Measurements from ENCODE around the gene RXRB. TPM values are rescaled to one million over a fixed set of nuclear protein-coding genes. Genes with fewer than 3 reads are reported as not detected.

The RXRB gene
- total and polyA plus RNA-seq, 2 donors (not counting 3 experiments of a cell fraction or from before 2014, with no cell fraction given), result 43.4 to 44.4 TPM

GRCh38 chr6:33166363-33166762 is 34.1 kb downstream of the RXRB start:
- intact Hi-C loops (cut with micrococcal nuclease) (no loop called here), dilution Hi-C loops (cut with MboI; ENCODE audit: extremely low pct_ligation_motif_present, low sequenced_read_pairs) (no loop called here)
- Histone ChIP-seq H3K9me3 (replicated peaks; ENCODE audit: control insufficient read depth, insufficient read depth, low read length) (no peaks in the 10 kb centered on the region), H3K36me3 (ENCODE audit: control insufficient read depth in 2 of 2, extremely low read depth in 1 of 2, insufficient read depth in 2 of 2, low read length in 2 of 2) (no peaks in the 10 kb centered on the region), H3K4me1 (ENCODE audit: control insufficient read depth, extremely low read depth, insufficient read depth, low read length) (no peaks in the 10 kb centered on the region), H3K27ac (ENCODE audit: insufficient read depth, low read depth, low read length) (no peak overlapping the region), H3K9me1 (replicated peaks; ENCODE audit: control insufficient read depth, extremely low read depth, insufficient read depth, low read length) (no peaks in the 10 kb centered on the region), H3K79me2 (ENCODE audit: control insufficient read depth, insufficient read depth, low read length) (no peaks in the 10 kb centered on the region), H3K9ac (replicated peaks; ENCODE audit: extremely low read depth, insufficient read depth, low read length) (no peak overlapping the region), H3K27me3 (ENCODE audit: control insufficient read depth in 2 of 2, insufficient read depth in 2 of 2, low read length in 2 of 2) (no peaks in the 10 kb centered on the region), H3K4me2 (ENCODE audit: insufficient read depth, low read length) (no peak overlapping the region), H4K20me1 (replicated peaks; ENCODE audit: control insufficient read depth, extremely low read depth, insufficient read depth, low read length) (no peaks in the 10 kb centered on the region), H3K4me3 (replicated peaks in 1 of 3; ENCODE audit: insufficient read depth in 1 of 3, low read depth in 1 of 3, low read length in 3 of 3) (no peak overlapping the region), H2AFZ (ENCODE audit: low read depth, low read length) (no peak overlapping the region)
- BruUV-seq (replicated peaks), result no TSS peak
- no peak for DNase-seq (ENCODE audit: low read depth, low spot score)
- no peak for FAIRE-seq
- ChIA-PET POLR2A (no interaction called here), CTCF (no interaction called here)
- TF ChIP-seq EZH2 (IDR thresholded peaks at IDR 0.05; ENCODE audit: borderline replicate concordance, low read depth, low read length, severe bottlenecking) (no peak), MYC (IDR thresholded peaks at IDR 0.05; ENCODE audit: low read depth, low read length) (no peak), JUN (IDR thresholded peaks at IDR 0.05; ENCODE audit: borderline replicate concordance, insufficient read depth, insufficient read length, low read depth) (no peak), CTCF (IDR thresholded peaks at IDR 0.05; ENCODE audit: extremely low read depth in 1 of 2, insufficient read depth in 1 of 2, low read depth in 1 of 2, low read length in 2 of 2) (no peak), FOS (IDR thresholded peaks at IDR 0.05; ENCODE audit: borderline replicate concordance, insufficient read depth, low read length) (no peak), MAX (IDR thresholded peaks at IDR 0.05; ENCODE audit: insufficient read depth, insufficient read length) (no peak), POLR2AphosphoS5 (IDR thresholded peaks at IDR 0.05; ENCODE audit: insufficient read depth, low read depth, low read length) (no peak), GATA2 (IDR thresholded peaks at IDR 0.05; ENCODE audit: insufficient read depth, insufficient read length, low read depth, low read length) (no peak), POLR2A (IDR thresholded peaks at IDR 0.05; ENCODE audit: low read depth, low read length) (no peak)
